ENCODE measurements around the gene SEMA3A.
"Not testable (repeated sequence)": the region's sequence is repeated elsewhere in the genome, so short reads cannot be mapped to it uniquely, and the experiment has no call there.

SEMA3A gene

DNA sequence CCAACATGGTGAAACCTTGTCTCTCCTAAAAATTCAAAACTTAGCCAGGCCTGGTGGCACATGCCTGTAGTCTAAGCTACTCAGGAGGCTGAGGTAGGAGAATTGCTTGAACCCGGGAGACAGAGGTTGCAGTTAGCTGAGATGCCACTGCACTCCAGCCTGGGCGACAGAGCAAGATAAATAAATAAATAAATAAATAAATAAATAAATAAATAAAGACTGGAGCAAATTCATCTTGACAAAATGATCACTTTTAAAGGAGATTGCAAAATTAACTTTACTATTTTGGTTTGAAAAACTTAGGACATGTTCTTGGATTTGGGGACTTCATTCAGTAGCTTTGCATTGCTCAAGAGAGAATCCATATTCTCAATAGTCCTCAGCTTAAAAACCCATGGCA is 137.0 kb downstream of the SEMA3A start:
- DNase-seq: no peak

GRCh38 chr7:84055904-84056605 is 138.5 kb downstream of the SEMA3A start:
- no peak for DNase-seq

DNA sequence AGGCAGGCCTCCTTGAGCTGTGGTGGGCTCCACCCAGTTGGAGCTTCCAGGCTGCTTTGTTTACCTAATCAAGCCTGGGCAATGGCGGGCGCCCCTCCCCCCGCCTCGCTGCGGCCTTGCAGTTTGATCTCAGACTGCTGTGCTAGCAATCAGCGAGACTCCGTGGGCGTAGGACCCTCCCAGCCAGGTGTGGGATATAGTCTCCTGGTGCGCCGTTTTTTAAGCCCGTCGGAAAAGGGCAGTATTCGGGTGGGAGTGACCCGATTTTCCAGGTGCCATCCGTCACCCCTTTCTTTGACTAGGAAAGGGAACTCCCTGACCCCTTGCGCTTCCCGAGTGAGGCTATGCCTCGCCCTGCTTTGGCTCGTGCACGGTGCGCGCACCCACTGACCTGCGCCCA is 139.4 kb downstream of the SEMA3A start:
- DNase-seq: not testable (repeated sequence)

DNA sequence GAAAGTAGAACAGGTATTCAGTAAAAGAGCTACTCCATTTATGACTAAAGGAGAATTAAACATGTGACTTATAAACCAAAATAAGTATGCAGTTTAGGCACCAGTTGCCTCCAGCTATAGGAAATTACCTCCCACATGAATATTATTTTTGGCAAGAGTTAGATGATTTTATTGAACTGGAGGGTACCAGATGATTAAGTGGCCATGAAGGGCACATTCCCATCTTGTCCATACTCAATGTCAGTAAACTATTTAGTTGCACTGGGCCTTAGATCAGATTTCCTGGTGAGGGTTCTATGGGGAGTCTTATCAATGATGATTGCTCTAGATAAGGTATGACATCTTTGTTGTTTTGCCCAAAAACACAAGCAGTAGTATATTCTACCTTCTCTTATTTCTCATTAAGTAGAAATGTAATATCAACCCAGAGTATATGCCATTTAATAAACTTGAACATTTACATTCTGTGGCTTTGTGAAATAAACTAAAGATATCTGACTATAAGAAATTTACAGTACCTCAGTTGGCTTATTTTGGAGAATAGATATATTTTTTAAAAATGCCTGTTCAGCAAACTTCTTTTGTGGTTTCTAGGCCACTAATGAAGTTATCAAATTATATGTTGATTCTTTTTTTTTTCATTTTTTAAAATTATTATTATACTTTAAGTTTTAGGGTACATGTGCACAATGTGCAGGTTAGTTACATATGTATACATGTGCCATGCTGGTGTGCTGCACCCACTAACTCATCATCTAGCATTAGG is 145.3 kb downstream of the SEMA3A start:
- DNase-seq: no peak

- DNase-seq: no peak
These were observed 147.5 kb downstream of the SEMA3A start for GRCh38 chr7:84047085-84047484.

GRCh38 chr7:84044834-84045233 is 149.8 kb downstream of the SEMA3A start:
- no peak for DNase-seq

DNA sequence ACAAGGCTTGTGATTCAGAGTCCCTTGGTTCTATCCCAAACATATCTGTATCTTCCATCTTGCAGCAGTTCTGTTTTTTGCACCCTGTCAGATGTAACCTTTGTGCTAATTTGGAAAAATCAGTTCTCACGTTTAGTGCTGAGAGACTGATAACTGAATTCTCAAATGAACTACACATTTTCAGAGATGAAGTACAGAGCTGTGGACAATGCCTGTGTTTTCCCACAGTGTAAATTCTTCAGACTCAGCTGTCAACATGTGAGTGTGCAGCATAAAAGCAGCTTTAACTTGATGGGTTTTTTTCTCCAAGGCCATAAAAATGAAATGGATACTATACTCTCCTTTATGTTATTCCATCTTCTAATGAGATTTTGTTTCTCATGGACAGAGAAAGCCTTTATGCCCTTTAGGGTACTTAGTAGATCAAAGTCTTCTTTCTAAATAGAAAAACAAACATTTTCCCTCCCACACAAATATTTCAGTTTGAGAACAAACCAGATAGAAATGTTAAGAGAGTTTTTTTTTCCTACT is 150.9 kb downstream of the SEMA3A start:
- no peak for DNase-seq

DNA sequence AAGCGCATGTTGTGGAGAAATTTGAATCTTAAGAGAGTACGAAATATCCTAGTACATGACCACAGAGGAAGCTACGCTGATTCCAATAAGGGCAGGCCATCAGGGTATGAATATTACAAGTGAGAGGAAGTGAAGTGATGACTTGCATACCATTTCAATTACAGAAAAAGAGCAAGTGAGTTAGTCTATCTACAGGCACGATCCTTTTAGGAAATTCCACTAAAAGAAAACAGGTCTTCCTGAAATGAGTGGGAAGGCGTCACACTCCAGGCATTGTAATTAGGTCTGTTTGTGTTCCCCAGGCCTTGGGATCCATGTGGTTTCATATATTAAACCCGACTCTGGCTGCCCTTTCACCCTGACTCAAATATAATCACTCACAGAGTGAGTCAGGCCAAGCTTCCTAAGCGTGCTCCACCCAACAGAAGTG is 152.5 kb downstream of the SEMA3A start:
- no peak for DNase-seq

- DNase-seq: no peak
These were observed 152.9 kb downstream of the SEMA3A start for GRCh38 chr7:84041649-84042048.

DNA sequence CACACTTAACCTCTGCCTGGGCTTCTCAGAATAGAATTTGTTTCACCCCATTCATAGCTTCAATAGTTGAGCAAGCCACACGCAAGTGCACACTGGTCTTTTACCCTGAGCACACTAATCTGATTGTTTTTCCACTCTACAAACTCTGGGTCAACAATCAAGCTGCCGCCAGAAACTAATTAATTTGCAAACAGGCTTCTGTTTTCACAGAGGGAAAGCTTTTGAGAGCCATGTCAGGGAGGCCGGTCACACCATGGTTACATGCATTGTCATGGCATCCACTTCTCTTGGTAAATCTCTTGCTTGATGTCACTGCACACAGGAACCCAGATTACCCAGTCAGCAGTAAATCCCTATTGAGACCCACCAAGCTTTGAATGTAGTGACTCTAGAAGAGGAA is 154.2 kb downstream of the SEMA3A start:
- no peak for DNase-seq

DNA sequence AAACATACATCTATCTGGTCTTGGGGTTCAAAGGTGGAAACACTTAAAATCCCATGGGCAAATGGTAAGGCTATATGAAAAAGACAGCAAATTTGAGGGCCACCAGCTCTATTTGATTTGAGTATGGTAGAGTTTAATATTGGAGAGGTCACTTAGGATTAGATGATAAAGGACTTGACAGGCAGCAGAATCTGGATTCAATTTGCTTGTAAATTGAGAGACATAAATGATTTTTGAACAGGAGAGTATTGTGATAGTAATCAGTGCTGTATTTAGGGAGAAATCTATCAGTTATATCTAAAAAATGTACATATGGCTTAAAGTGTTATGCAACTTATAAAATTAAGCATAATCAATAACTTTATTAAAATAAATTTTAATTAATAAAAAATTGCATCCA is 155.2 kb downstream of the SEMA3A start:
- no peak for DNase-seq

DNA sequence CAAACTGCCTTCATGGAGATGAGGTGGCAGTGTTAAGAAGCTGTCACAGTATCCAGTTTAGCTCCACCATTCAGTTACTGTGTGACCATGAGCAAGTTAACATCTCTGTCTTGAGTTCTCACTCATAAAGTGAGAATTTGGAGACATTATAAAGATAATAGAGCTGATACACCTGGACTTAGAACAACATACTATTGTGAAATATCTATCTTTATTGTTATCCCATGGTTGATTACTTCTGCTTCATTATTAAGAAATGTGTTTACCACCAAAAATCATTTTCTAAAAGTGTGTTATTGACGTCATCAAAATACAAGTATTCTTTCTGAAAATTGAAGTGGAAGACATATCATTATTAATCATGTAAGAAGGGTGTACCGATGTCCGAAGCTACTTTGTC is 166.9 kb downstream of the SEMA3A start:
- DNase-seq: no peak

DNA sequence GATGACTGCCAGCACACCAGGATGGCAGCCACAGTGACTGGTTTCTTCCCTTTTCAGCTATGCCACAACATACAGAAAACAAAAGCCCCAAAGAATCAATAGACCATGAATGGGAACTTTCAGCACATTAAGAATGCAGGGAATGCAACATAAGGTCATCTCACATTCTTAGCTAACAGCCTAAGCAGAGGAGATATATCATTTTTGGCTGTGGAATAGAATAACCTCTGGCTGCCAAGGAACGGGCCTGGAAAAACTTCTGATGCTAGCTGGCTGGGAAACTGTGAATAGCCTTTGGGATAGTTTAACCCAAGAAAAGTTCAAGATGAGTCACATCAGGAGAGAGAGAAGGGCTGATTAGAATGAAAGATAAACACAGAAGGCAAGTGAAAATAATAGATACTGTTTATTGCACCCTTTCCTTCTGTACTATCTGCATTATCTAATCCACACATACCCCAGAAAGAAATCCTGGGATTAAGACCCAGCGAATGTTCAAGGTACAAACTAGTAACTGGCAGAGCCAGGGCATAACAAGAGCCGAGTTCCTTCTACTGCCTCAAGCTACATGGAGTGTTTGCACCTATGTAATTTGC is 169.2 kb downstream of the SEMA3A start:
- DNase-seq: no peak

GRCh38 chr7:84022684-84023308 is 171.8 kb downstream of the SEMA3A start:
- DNase-seq: no peak

DNA sequence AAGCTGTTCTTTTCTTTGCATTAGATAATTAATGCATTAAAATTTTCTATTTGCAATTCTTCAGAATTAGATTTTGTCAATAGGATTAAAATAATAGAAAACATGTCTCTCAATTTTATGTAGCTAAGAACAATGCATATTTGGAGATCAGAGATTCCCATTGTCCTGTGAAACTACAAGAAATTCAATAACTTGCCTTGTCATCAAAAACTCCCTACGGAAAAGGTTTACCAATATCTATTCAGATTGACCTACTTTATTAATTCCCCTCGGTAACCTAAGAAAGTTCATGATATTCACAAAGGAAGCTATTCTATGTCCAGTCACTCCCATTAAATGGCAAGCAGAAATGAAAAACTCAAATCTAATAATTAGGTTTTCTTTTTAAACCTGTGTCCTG is 172.6 kb downstream of the SEMA3A start:
- DNase-seq: no peak

DNA sequence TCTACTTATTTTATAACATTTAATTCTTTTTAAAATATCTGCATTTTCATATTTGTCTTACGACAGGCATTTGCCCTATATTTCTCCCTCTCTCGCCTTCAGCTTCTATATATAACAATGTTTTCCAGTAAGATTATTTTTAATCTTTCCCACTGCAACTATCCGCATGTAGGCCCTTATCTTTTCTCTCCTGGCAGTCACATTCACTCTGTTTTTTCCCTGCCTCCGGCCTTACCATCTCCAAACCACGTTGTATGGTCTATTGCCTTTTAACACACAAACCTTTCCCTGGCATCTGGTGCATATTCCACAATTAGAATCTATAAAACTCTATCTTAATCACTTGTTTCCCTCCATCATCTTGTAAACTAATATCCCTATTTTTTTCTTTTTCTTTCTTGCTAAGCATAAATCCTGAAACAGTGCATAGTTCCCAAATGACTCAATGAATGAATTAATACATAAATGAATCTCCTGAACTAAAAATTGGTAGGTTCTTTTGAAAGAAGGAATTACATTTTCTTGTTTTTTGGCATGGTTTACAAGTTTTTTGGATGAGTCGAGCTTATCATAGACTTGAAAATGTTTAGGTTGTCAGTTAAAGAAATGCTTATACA is 173.2 kb downstream of the SEMA3A start:
- DNase-seq: no peak

DNA sequence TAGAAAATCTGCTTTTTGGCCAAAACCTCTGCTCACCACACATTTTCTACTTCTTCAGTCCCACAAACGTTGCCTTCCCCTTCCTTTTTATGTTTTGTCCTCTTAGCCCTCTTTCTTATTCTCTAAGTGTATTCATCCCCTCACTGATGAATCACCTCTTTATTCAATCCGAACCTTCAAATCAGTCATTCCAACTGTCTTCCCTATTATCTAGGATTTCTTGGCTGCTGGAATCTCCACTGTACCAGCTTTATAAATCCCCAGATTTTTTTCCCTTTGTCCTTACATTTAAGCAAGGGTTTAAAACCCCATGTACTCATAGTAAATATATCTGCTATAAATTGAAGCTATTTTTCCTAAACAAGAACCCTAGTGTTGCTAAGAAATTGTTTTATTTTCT is 176.9 kb downstream of the SEMA3A start:
- no peak for DNase-seq

- no peak for DNase-seq
These were observed 180.9 kb downstream of the SEMA3A start for GRCh38 chr7:84013616-84014240.

DNA sequence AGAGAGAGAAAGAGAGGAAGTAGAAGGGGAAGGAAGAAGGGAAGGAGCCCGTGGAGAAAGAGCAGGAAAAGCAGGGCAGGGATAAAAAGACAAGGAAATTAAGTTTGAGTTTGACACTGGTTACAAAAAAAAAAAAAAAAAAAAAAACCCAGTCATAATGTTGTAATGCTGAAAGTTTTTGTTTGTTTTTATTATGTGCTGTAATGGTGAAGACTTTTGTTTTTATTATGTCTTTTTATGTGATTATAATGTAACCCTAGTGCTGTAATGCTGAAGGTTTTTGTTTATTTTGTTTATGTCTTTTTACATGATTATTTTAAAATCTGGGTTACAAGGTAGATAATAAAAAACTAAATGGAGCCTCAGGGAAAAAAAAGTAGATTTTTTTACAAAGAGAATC is 184.8 kb downstream of the SEMA3A start:
- DNase-seq: no peak

- no peak for DNase-seq
These were observed 185.5 kb downstream of the SEMA3A start for GRCh38 chr7:84009051-84009450.

DNA sequence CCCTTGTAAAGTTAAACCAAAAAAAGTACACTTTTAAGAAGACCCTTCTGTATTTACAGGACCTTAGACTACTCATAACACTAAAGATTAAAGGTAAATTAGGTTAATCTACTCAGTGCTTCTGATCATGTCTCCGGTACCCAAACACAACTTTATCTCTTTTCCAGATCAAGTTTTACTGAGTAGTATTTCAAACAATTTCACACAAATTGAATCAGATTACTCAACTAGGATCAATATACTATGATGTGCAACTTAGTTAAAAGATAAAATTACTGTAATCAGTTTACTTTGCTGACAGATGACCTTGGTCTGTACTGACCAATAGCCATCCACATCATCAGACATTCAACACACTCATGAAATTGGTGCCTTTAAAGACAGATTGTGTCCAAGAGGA is 191.4 kb downstream of the SEMA3A start:
- no peak for DNase-seq

GRCh38 chr7:84002348-84002747 is 192.2 kb downstream of the SEMA3A start:
- DNase-seq: no peak
